GM21619 (cell line): ENCODE results near the gene SLC30A1.
"Not testable (repeated sequence)": the region's sequence is repeated elsewhere in the genome, so short reads cannot be mapped to it uniquely, and the experiment has no call there.

Experiments used
- ATAC-seq: cut with Tn5 transposase; IDR thresholded peaks from one replicate; pipeline ENCODE4 v1.9.1; 2021; ENCODE audit not compliant: unreplicated experiment

Gene SLC30A1, protein sequence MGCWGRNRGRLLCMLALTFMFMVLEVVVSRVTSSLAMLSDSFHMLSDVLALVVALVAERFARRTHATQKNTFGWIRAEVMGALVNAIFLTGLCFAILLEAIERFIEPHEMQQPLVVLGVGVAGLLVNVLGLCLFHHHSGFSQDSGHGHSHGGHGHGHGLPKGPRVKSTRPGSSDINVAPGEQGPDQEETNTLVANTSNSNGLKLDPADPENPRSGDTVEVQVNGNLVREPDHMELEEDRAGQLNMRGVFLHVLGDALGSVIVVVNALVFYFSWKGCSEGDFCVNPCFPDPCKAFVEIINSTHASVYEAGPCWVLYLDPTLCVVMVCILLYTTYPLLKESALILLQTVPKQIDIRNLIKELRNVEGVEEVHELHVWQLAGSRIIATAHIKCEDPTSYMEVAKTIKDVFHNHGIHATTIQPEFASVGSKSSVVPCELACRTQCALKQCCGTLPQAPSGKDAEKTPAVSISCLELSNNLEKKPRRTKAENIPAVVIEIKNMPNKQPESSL

GRCh38 chr1:211578640-211579439, at the start of gene SLC30A1:
SLC30A1 (minus strand) TSS chr1:211579161; CDS start chr1:211578612, 549 bp downstream.
- peak; percentile 79 for ATAC-seq

DNA sequence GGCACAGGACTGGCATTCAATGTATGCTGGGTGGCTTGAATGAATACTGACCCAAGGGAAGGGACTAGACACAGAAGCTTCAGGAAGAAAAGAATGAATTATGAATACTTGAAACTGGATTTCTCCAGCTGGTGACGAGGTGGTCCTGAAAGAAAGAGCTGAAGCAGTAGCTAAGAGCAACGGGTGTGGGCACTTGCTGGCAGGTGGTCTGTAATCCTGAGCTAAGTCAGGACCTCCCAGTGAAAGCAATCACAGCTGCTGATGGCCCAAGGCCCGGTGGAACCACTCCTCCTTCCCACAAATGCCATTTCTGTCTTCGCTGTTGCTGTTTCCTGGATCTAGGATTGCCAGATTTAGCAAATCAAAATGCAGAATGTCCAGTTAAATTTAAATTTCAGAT, 49.5 kb upstream of the SLC30A1 start:
- no peak for ATAC-seq

DNA sequence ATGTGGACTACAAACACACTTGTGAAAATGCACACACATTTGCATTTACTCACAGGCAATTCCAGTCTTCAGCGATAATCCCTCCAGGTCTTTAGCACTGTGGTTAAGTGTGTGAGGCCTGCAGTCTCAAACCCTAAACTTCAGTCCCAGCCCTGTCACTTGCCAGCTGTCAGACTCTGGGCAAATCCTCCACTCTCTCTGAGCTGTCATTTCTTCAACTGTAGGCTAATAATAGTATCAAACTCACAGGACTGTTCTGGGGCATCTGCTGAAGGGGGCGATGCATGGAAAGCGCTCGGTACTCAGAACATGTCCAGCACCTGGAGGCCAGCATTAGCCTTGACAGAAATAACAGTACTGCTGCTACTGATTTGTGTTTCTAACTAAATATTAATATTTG, 48.3 kb upstream of the SLC30A1 start:
- no peak for ATAC-seq

GRCh38 chr1:211625866-211626265, 46.9 kb upstream of the SLC30A1 start:
- ATAC-seq, result not testable (repeated sequence)

DNA sequence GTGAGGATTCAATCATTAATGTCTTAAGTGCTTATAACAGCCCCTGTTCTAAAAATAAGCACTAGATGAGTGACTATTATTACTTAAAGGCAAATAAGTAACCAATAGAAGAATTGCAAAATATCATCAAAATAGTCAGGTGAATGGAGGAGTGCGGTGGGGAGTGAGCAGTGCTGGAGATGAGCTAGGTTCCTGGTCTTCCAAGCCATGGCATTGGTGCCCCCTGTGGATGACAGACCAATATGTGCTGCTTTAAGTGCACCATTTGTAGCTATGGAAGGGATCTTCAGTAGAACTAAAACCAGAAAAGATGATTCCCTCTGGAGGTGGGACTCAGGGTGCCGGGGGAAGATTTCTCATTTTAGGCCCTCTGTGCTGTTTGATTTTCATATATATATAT, 46.1 kb upstream of the SLC30A1 start:
- peak; percentile 57 for ATAC-seq

DNA sequence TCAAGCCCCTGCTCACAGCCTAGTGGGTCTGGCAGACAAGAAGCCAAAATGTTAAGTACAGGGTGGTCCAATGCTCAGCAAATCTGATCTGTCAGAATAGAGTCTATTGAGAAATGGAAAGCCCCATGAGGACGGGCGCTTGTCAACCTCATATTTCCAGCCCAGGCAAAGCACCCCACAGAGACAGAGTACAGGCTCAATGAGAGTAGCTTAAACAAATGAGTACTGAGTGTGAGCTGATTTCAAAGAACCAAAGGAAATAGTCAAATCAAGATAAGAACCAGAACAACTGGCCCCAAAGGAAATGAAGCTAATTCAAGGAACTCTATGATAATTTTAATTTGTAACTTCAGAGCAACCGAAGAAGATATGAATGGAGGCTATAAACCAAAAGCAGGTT, 44.6 kb upstream of the SLC30A1 start:
- ATAC-seq, result no peak

GRCh38 chr1:211621447-211622198, 42.7 kb upstream of the SLC30A1 start:
- ATAC-seq, result no peak

GRCh38 chr1:211620097-211620496, 41.1 kb upstream of the SLC30A1 start:
- no peak for ATAC-seq

DNA sequence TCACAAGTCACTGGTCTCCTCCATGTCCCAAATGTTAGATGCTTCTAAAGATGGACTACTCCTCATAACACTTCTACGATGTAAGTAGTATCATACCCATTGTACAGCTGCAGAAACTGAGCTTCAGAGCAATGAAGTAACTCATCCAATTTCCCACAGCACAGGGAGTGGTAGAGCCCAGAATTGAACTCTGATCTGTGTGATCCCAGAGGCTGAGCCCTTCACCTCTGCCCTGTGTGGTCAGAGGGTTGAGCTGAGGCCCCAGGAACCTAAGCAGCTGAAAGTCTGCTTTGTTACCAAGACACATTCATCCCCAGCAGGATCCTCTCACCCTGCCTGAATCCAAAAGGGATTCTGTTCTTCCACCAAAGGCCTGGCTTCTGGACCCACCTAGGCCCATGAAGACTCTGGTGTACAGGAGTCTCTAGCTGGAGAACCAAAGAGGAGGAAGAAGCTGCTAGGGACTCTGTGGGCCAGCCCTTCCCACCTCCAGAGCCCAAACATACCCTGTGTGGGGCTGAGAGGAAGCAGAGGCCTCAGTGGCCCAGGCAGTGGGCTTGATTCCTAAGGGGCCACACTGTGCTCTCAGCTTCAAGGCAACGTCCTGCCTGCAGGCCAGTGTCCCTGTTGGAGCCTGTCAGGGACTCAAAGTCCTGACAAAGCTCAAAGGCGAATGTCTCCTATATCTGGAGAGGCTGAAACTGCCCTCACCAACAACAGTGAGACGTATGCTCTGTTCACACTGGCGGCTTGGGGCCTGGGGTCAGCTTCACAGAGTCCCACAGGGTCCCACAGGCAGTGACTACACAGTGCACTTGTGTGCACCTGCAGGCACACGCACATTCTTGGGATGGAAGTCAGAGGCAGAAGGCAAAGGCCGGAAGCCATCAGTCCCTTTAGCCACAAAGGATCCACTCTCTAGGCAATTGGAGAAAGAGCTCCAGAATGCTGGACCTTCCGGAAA, 40.4 kb upstream of the SLC30A1 start:
- no peak for ATAC-seq

DNA sequence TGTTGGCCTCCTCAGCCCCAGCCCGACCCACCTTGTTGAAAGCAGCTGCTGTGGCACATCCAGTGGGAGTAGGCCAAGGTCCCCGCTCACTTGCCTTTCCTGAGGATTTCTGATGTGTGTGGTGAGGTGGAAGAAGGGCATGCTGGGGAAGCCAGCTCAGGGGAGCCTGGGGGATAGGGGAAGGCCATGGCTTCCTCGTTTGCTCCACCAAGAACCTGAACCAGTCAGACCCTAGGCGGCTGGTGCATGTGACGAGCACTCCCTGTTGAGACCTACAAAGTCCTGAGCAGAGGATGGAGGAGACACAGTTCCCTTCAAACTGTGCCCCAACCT, 38.0 kb upstream of the SLC30A1 start:
- no peak for ATAC-seq

- ATAC-seq, result no peak
Observed at GRCh38 chr1:211616231-211616964, 37.4 kb upstream of the SLC30A1 start.

DNA sequence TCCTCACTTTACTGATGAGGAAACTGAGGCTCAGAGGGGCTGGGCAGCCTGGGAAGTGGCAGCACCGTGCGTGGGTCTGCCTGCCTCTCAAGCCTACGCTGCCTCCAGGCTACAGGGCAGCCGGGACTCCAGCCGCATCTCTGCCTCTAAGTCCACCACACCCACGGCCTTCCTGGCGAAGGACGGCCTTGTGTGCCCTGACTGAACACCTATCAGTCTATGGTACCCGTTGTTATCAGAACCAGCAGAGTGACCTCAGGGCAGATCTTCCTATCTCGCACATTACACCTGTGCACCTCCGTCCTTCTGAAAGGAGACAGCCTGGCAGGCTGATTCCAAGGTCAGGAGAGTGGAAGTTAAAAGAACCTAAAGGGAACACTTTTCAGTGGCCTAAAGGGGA, 35.7 kb upstream of the SLC30A1 start:
- ATAC-seq, result no peak

- no peak for ATAC-seq
Observed at GRCh38 chr1:211613951-211614350, 35.0 kb upstream of the SLC30A1 start.

DNA sequence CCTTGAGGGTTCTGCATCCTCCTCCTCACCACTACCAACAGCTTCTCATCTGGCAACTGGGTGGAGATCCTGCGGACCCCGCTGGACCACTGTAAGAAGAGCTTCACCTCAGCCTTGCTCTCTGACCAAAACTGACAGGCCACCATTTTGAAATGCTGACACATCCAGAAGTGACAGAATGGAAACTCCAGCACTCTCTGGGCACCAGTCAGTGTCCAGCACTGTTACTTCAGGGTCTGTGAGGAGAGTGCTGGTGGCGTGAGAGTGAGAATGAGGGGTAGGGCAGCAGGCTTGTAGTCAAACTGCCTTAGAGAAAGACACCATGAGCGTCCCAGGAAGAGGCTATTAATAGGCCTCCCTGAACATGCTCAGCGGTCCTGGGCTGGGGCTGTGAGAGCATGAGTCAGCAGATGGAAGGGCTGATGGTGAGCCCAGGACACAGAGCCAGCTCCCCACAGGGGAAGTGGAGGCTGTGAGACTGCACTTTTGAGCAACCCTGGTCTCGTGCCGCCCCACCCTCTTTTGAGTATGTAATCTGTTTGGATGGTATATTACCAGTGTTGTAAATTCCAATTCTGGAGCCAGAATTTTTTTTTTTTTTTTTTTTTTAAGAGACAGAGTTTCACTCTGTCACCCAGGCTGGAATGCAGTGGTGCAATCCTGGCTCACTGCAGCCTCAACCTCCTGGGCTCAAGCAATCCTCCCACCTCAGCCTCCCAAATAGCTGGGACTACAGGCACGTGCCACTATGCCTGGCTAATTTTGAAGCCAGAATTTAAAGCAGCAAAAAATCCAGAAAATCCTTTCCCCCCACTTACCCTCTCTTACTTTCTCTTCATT, 34.4 kb upstream of the SLC30A1 start:
- ATAC-seq, result no peak

DNA sequence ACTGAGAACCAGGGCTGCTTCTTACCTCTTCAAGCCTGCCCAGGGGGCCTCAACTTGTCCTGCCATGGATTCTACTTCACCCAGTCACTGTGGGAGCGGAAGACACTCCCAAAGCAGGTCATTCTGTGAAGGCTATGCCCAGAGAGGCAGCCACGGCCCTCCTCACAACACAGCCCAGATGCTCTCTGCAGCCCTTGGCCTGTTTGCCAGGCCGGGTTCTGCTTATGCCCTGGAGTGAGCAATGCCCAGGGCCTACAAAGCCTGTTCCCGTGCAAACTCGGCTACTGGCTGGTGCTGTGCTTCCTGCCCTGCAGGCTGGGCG, 33.8 kb upstream of the SLC30A1 start:
- ATAC-seq, result no peak

GRCh38 chr1:211611818-211612217, 32.9 kb upstream of the SLC30A1 start:
- no peak for ATAC-seq

GRCh38 chr1:211610779-211611556, 32.0 kb upstream of the SLC30A1 start:
- no peak for ATAC-seq
